ENCODE measurements around the gene OCA2.

The OCA2 gene

GRCh38 chr15:27970661-27971392, 128.3 kb downstream of the OCA2 start:
- Histone ChIP-seq H3K79me1 (ENCODE audit: low read length) (no peaks in the 10 kb centered on the region), H4K91ac (ENCODE audit: low read depth, low read length) (no peak overlapping the region), H2BK12ac (ENCODE audit: low read length) (no peak overlapping the region), H3K14ac (ENCODE audit: low read length) (no peak overlapping the region), H3K4ac (ENCODE audit: low read depth, low read length) (no peak overlapping the region), H3K4me1 (ENCODE audit: control insufficient read depth in 1 of 2, insufficient read depth in 2 of 2, low read length in 2 of 2) (no peaks in the 10 kb centered on the region), H3K9me3 (ENCODE audit: insufficient read depth, low read depth, low read length) (peaks cover 5% of the 10 kb centered on the region), H3K4me3 (ENCODE audit: low read depth, low read length) (no peak overlapping the region), H3K4me2 (ENCODE audit: low read length) (no peak overlapping the region), H3K18ac (ENCODE audit: low read length) (no peak overlapping the region), H3K36me3 (ENCODE audit: control insufficient read depth in 1 of 2, insufficient read depth in 2 of 2, low read length in 2 of 2) (no peaks in the 10 kb centered on the region), H3K9ac (ENCODE audit: low read length) (no peak overlapping the region), H2BK5ac (ENCODE audit: low read depth, low read length, poor library complexity) (no peak overlapping the region), H3K27ac (ENCODE audit: low read depth, low read length) (no peak overlapping the region), H2BK120ac (ENCODE audit: insufficient read depth, low read length, poor library complexity) (no peak overlapping the region), H3K79me2 (ENCODE audit: control insufficient read depth, insufficient read depth, low read length, poor library complexity) (no peaks in the 10 kb centered on the region), H2AK5ac (ENCODE audit: low read length) (no peak overlapping the region), H4K8ac (ENCODE audit: low read depth, low read length) (no peak overlapping the region), H3K23ac (ENCODE audit: low read length) (no peak overlapping the region), H3K27me3 (ENCODE audit: insufficient read depth, low read length) (no peaks in the 10 kb centered on the region), H4K12ac (ENCODE audit: low read depth, low read length) (no peak overlapping the region), H2AFZ (ENCODE audit: insufficient read depth, low read length, poor library complexity) (no peak overlapping the region)
- no peak for DNase-seq
- WGBS (ENCODE audit: extremely low coverage, insufficient coverage, insufficient read length) = no CpG with 5 or more reads among the region's 24 CpGs

GRCh38 chr15:27967541-27967940, 131.6 kb downstream of the OCA2 start:
- WGBS (ENCODE audit: extremely low coverage, insufficient coverage, insufficient read length) = no CpG with 5 or more reads among the region's 13 CpGs
- H3K79me1 ChIP-seq (ENCODE audit: low read length) = no peaks in the 10 kb centered on the region
- H3K9me3 ChIP-seq (ENCODE audit: insufficient read depth, low read depth, low read length) = peaks cover 5% of the 10 kb centered on the region
- no peak overlapping the region for H3K14ac ChIP-seq (ENCODE audit: low read length)
- no peak overlapping the region for H3K23ac ChIP-seq (ENCODE audit: low read length)
- H3K27ac ChIP-seq (ENCODE audit: low read depth, low read length) = no peak overlapping the region
- H3K27me3 ChIP-seq (ENCODE audit: insufficient read depth, low read length) = no peaks in the 10 kb centered on the region
- H2BK12ac ChIP-seq (ENCODE audit: low read length) = no peak overlapping the region
- no peaks in the 10 kb centered on the region for H3K79me2 ChIP-seq (ENCODE audit: control insufficient read depth, insufficient read depth, low read length, poor library complexity)
- no peak overlapping the region for H2BK120ac ChIP-seq (ENCODE audit: insufficient read depth, low read length, poor library complexity)
- H3K4ac ChIP-seq (ENCODE audit: low read depth, low read length) = no peak overlapping the region
- H3K9ac ChIP-seq (ENCODE audit: low read length) = no peak overlapping the region
- H4K91ac ChIP-seq (ENCODE audit: low read depth, low read length) = no peak overlapping the region
- H2AFZ ChIP-seq (ENCODE audit: insufficient read depth, low read length, poor library complexity) = no peak overlapping the region
- no peak overlapping the region for H2AK5ac ChIP-seq (ENCODE audit: low read length)
- no peak for DNase-seq
- H4K8ac ChIP-seq (ENCODE audit: low read depth, low read length) = no peak overlapping the region
- H2BK5ac ChIP-seq (ENCODE audit: low read depth, low read length, poor library complexity) = no peak overlapping the region
- no peaks in the 10 kb centered on the region for H3K4me1 ChIP-seq (ENCODE audit: control insufficient read depth in 1 of 2, insufficient read depth in 2 of 2, low read length in 2 of 2)
- H3K18ac ChIP-seq (ENCODE audit: low read length) = no peak overlapping the region
- H4K12ac ChIP-seq (ENCODE audit: low read depth, low read length) = no peak overlapping the region
- no peaks in the 10 kb centered on the region for H3K36me3 ChIP-seq (ENCODE audit: control insufficient read depth in 1 of 2, insufficient read depth in 2 of 2, low read length in 2 of 2)
- no peak overlapping the region for H3K4me2 ChIP-seq (ENCODE audit: low read length)
- H3K4me3 ChIP-seq (ENCODE audit: low read depth, low read length) = no peak overlapping the region

GRCh38 chr15:27965546-27965945, 133.6 kb downstream of the OCA2 start:
- Histone ChIP-seq H3K79me1 (ENCODE audit: low read length) (no peaks in the 10 kb centered on the region), H3K79me2 (ENCODE audit: control insufficient read depth, insufficient read depth, low read length, poor library complexity) (no peaks in the 10 kb centered on the region), H3K14ac (ENCODE audit: low read length) (no peak overlapping the region), H3K4me1 (ENCODE audit: control insufficient read depth in 1 of 2, insufficient read depth in 2 of 2, low read length in 2 of 2) (no peaks in the 10 kb centered on the region), H4K8ac (ENCODE audit: low read depth, low read length) (no peak overlapping the region), H3K9ac (ENCODE audit: low read length) (no peak overlapping the region), H4K91ac (ENCODE audit: low read depth, low read length) (no peak overlapping the region), H2BK5ac (ENCODE audit: low read depth, low read length, poor library complexity) (no peak overlapping the region), H3K4me2 (ENCODE audit: low read length) (no peak overlapping the region), H2BK120ac (ENCODE audit: insufficient read depth, low read length, poor library complexity) (no peak overlapping the region), H3K4ac (ENCODE audit: low read depth, low read length) (no peak overlapping the region), H3K27me3 (ENCODE audit: insufficient read depth, low read length) (no peaks in the 10 kb centered on the region), H2AK5ac (ENCODE audit: low read length) (no peak overlapping the region), H2BK12ac (ENCODE audit: low read length) (no peak overlapping the region), H3K4me3 (ENCODE audit: low read depth, low read length) (no peak overlapping the region), H3K23ac (ENCODE audit: low read length) (no peak overlapping the region), H3K27ac (ENCODE audit: low read depth, low read length) (no peak overlapping the region), H3K36me3 (ENCODE audit: control insufficient read depth in 1 of 2, insufficient read depth in 2 of 2, low read length in 2 of 2) (no peaks in the 10 kb centered on the region), H3K9me3 (ENCODE audit: insufficient read depth, low read depth, low read length) (peaks cover 4% of the 10 kb centered on the region), H3K18ac (ENCODE audit: low read length) (no peak overlapping the region), H2AFZ (ENCODE audit: insufficient read depth, low read length, poor library complexity) (no peak overlapping the region), H4K12ac (ENCODE audit: low read depth, low read length) (no peak overlapping the region)
- DNase-seq = no peak
- WGBS (ENCODE audit: extremely low coverage, insufficient coverage, insufficient read length) = no CpG with 5 or more reads among the region's 6 CpGs

- Histone ChIP-seq H2AK5ac (ENCODE audit: low read length) (no peak overlapping the region), H3K27me3 (ENCODE audit: insufficient read depth, low read length) (no peaks in the 10 kb centered on the region), H3K4ac (ENCODE audit: low read depth, low read length) (no peak overlapping the region), H3K9ac (ENCODE audit: low read length) (no peak overlapping the region), H3K79me1 (ENCODE audit: low read length) (no peaks in the 10 kb centered on the region), H3K14ac (ENCODE audit: low read length) (no peak overlapping the region), H3K79me2 (ENCODE audit: control insufficient read depth, insufficient read depth, low read length, poor library complexity) (no peaks in the 10 kb centered on the region), H3K27ac (ENCODE audit: low read depth, low read length) (no peak overlapping the region), H4K12ac (ENCODE audit: low read depth, low read length) (no peak overlapping the region), H3K4me3 (ENCODE audit: low read depth, low read length) (no peak overlapping the region), H4K91ac (ENCODE audit: low read depth, low read length) (no peak overlapping the region), H3K36me3 (ENCODE audit: control insufficient read depth in 1 of 2, insufficient read depth in 2 of 2, low read length in 2 of 2) (no peaks in the 10 kb centered on the region), H2BK120ac (ENCODE audit: insufficient read depth, low read length, poor library complexity) (no peak overlapping the region), H2BK5ac (ENCODE audit: low read depth, low read length, poor library complexity) (no peak overlapping the region), H2BK12ac (ENCODE audit: low read length) (no peak overlapping the region), H3K23ac (ENCODE audit: low read length) (no peak overlapping the region), H2AFZ (ENCODE audit: insufficient read depth, low read length, poor library complexity) (no peak overlapping the region), H4K8ac (ENCODE audit: low read depth, low read length) (no peak overlapping the region), H3K9me3 (ENCODE audit: insufficient read depth, low read depth, low read length) (no peaks in the 10 kb centered on the region), H3K4me2 (ENCODE audit: low read length) (no peak overlapping the region), H3K18ac (ENCODE audit: low read length) (no peak overlapping the region), H3K4me1 (ENCODE audit: control insufficient read depth in 1 of 2, insufficient read depth in 2 of 2, low read length in 2 of 2) (no peaks in the 10 kb centered on the region)
- WGBS (ENCODE audit: extremely low coverage, insufficient coverage, insufficient read length) = no CpG with 5 or more reads among the region's 1 CpG
- no peak for DNase-seq
Measured at GRCh38 chr15:27961801-27962200, 137.3 kb downstream of the OCA2 start.

Data from trophoblast cell (in vitro differentiated cells and primary cell).